A549 (cell line): ENCODE measurements around the gene LRATD1. TPM values are rescaled to one million over a fixed set of nuclear protein-coding genes. Genes with fewer than 3 reads are reported as not detected.

ENCODE experiments used
- ATAC-seq, 2 experiments: fragments of 200-7000 bp in 1 of 2; fragments of >200 bp in 1 of 2; cut with Nextera tagmentation in 1 of 2; cut with Tn5 transposase in 1 of 2; 3 replicates each; pipeline versions ENCODE4 v1.8.0 to v1.9.1; 2018 to 2020; ENCODE audit warnings: mild to moderate bottlenecking in 1 of 2, moderate library complexity in 1 of 2
- CTCF ChIA-PET: fragments of 300-600 bp; sonication (Branson Sonifier 250); formaldehyde crosslinking; extraction: SDS; loops from one replicate; lab custom pipeline; 2021; ENCODE audit warnings: antibody characterized with exemption, inconsistent platforms; lab: Yijun Ruan, JAX
- POLR2A ChIA-PET: fragments of 350-600 bp; formaldehyde crosslinking; extraction: SDS; loops from one replicate; lab custom pipeline; 2021; ENCODE audit warnings: antibody characterized with exemption, inconsistent platforms; lab: Yijun Ruan, JAX
- DNase-seq, 2 experiments: peaks; one replicate each; pipeline versions ENCODE4 v3.0.0 to v3.0.0-alpha.2; 2011 to 2016; ENCODE audit warnings: low read depth in 1 of 2, low spot score in 1 of 2
- FAIRE-seq: peaks from 2 replicates; lab custom pipeline; 2011; peaks lifted over from hg19 to GRCh38; lab: Jason Lieb, UNC
- H3K27ac ChIP-seq, 2 experiments: fragments of >200 bp; sonication (Bioruptor Twin); formaldehyde crosslinking; 3 replicates each; pipeline ENCODE4 v1.5.1; 2016 to 2017
- H3K4me1 ChIP-seq: fragments of >200 bp; sonication (Bioruptor Twin); formaldehyde crosslinking; 3 replicates; pipeline ENCODE4 v1.6.1; 2016
- H3K4me2 ChIP-seq: fragments of >200 bp; sonication (Bioruptor Twin); formaldehyde crosslinking; 3 replicates; pipeline ENCODE4 v1.6.1; 2016
- H3K4me3 ChIP-seq: fragments of >200 bp; sonication (Bioruptor Twin); formaldehyde crosslinking; 3 replicates; pipeline ENCODE4 v1.5.1; 2016
- H3K9me3 ChIP-seq: fragments of >200 bp; sonication (Bioruptor Twin); formaldehyde crosslinking; 3 replicates; pipeline ENCODE4 v1.6.1; 2016
- ATOH8 ChIP-seq: fragments of 250-450 bp; sonication (Bioruptor Pico); IDR thresholded peaks from 2 replicates; pipeline ENCODE4 v1.5.0; 2020; ENCODE audit warnings: low read depth, mild to moderate bottlenecking, moderate library complexity
- BHLHE40 ChIP-seq: IDR thresholded peaks from 2 replicates; pipeline ENCODE4 v1.6.1; 2012; ENCODE audit warnings: low read depth, low read length, inconsistent platforms
- CBX2 ChIP-seq: fragments of 200-600 bp; sonication (generic); IDR thresholded peaks from 2 replicates; pipeline ENCODE4 v1.6.1; 2016; ENCODE audit warnings: low read depth, mild to moderate bottlenecking, borderline replicate concordance
- CHD2 ChIP-seq: fragments of 150-350 bp; IDR thresholded peaks from 2 replicates; pipeline ENCODE4 v1.6.1; 2014; ENCODE audit warnings: low read length; ENCODE audit not compliant: partially characterized antibody
- CHD4 ChIP-seq: fragments of 200-600 bp; sonication (generic); IDR thresholded peaks from 2 replicates; pipeline ENCODE4 v1.6.1; 2016; ENCODE audit warnings: antibody characterized with exemption, mild to moderate bottlenecking, borderline replicate concordance
- CTCF ChIP-seq: fragments of >200 bp; sonication (Bioruptor Twin); formaldehyde crosslinking; IDR thresholded peaks from 3 replicates; pipeline ENCODE4 v1.5.1; 2016
- EHMT2 ChIP-seq: fragments of 200-600 bp; sonication (generic); IDR thresholded peaks from 2 replicates; pipeline ENCODE4 v1.6.1; 2016; ENCODE audit warnings: antibody characterized with exemption, low read depth, mild to moderate bottlenecking, moderate library complexity
- ELK1 ChIP-seq: fragments of 150-350 bp; IDR thresholded peaks from 2 replicates; pipeline ENCODE4 v1.6.1; 2014; ENCODE audit warnings: low read depth, mild to moderate bottlenecking, low read length
- ESRRA ChIP-seq: fragments of 150-350 bp; IDR thresholded peaks from 2 replicates; pipeline ENCODE4 v1.6.1; 2014; ENCODE audit warnings: mild to moderate bottlenecking, low read length, borderline replicate concordance
- FOSL2 ChIP-seq, 2 experiments: fragments of 450-650 bp in 1 of 2; fragments of >200 bp in 1 of 2; sonication (Bioruptor Twin) in 1 of 2; formaldehyde crosslinking; IDR thresholded peaks; 2 replicates each; pipeline versions ENCODE4 v1.5.0 to v1.6.1; 2016 to 2020; ENCODE audit warnings: mild to moderate bottlenecking in 1 of 2, moderate library complexity in 1 of 2
- HOXA7 ChIP-seq: fragments of 250-450 bp; sonication (Bioruptor Pico); IDR thresholded peaks from 2 replicates; pipeline ENCODE4 v1.5.0; 2020; ENCODE audit warnings: mild to moderate bottlenecking, moderate library complexity
- MAFK ChIP-seq: fragments of 450-650 bp; IDR thresholded peaks from 2 replicates; pipeline ENCODE4 v1.6.1; 2014; ENCODE audit not compliant: partially characterized antibody
- MAX ChIP-seq: IDR thresholded peaks from 2 replicates; pipeline ENCODE4 v1.6.1; 2012
- MAZ ChIP-seq: fragments of 150-350 bp; IDR thresholded peaks from 2 replicates; pipeline ENCODE4 v1.6.1; 2014; ENCODE audit warnings: antibody characterized with exemption, low read depth, low read length, borderline replicate concordance
- NFE2L2 ChIP-seq: fragments of 150-350 bp; conservative IDR thresholded peaks from 2 replicates; pipeline ENCODE4 v1.6.1; 2014; ENCODE audit warnings: low read length
- NPAS2 ChIP-seq: fragments of 250-450 bp; sonication (Bioruptor Pico); IDR thresholded peaks from 2 replicates; pipeline ENCODE4 v1.8.0; 2022; ENCODE audit warnings: mild to moderate bottlenecking, moderate library complexity, borderline replicate concordance
- POLR2A ChIP-seq: IDR thresholded peaks from 2 replicates; pipeline ENCODE4 v1.6.1; 2012; ENCODE audit warnings: mild to moderate bottlenecking, low read length
- RARB ChIP-seq: fragments of 250-450 bp; sonication (Bioruptor Pico); IDR thresholded peaks from 2 replicates; pipeline ENCODE4 v1.8.0; 2021; ENCODE audit warnings: mild to moderate bottlenecking, moderate library complexity
- RCOR1 ChIP-seq: fragments of 150-350 bp; IDR thresholded peaks from 2 replicates; pipeline ENCODE4 v1.6.1; 2014; ENCODE audit warnings: antibody characterized with exemption, low read length, low read depth
- RFX5 ChIP-seq: fragments of 450-650 bp; IDR thresholded peaks from 2 replicates; pipeline ENCODE4 v1.7.1; 2014; ENCODE audit warnings: antibody characterized with exemption, mild to moderate bottlenecking, moderate library complexity
- TP53 ChIP-seq: fragments of 250-450 bp; sonication (Bioruptor Pico); IDR thresholded peaks from 2 replicates; pipeline ENCODE4 v1.5.0; 2021; ENCODE audit warnings: mild to moderate bottlenecking, moderate library complexity
- ZFP36 ChIP-seq: fragments of 450-650 bp; IDR thresholded peaks from 2 replicates; pipeline ENCODE4 v1.6.1; 2014; ENCODE audit warnings: borderline replicate concordance; ENCODE audit not compliant: partially characterized antibody
- WGBS: methylation state at CpG from one replicate; pipeline ENCODE4 v1.1.6; 2017; ENCODE audit errors: missing lambda C conversion rate; 5-methylcytosine and 5-hydroxymethylcytosine counted together
- polyA plus RNA-seq, 4 experiments: library from polyadenylated mRNA; depleted of rRNA in 3 of 4; stranded (reverse); fragments of >200 nt; fragmentation: RNase III in 1 of 4; extraction: RNeasy Plus Mini Kit Qiagen cat#74134 plus additional on column Dnase treatment in 1 of 4; gene quantifications; 2 replicates in 3 of 4; 3 replicates in 1 of 4; pipeline ENCODE4 v1.2.3, GENCODE V29; 2011 to 2017

LRATD1 gene
- polyA plus RNA-seq, 2 of the 4 experiments (the other 2 are of a cell fraction) = 0.05 TPM; not detected in 1

GRCh38 chr2:14626873-14627272, 5.6 kb upstream of the LRATD1 start:
- ATAC-seq = no peak
- H3K4me3 ChIP-seq = no peak overlapping the region
- WGBS = under 1% methylated on average over 3 of the region's 3 CpGs
- POLR2A ChIA-PET = no interaction called here
- no peak for FAIRE-seq
- H3K9me3 ChIP-seq = no peaks in the 10 kb centered on the region
- no peaks in the 10 kb centered on the region for H3K4me1 ChIP-seq
- no peak overlapping the region for H3K27ac ChIP-seq
- CTCF ChIA-PET = interaction anchor here (1.0 to 4.8 kb wide), 2 partner anchors 8 to 31 kb away, joined by 3 to 21 read pairs; no protein-coding TSS in a partner anchor
- no peak for TF ChIP-seq NPAS2 (CRISPR knock-in tag)
- TF ChIP-seq CHD2 = no peak
- no peak for TF ChIP-seq RCOR1
- TF ChIP-seq MAFK = no peak
- no peak for TF ChIP-seq MAZ
- TF ChIP-seq FOSL2 (IDR thresholded peaks at IDR 0.05) = no peak
- no peak for TF ChIP-seq FOSL2 (CRISPR knock-in tag; IDR thresholded peaks at IDR 0.05)
- no peak for TF ChIP-seq CTCF
- TF ChIP-seq BHLHE40 = no peak
- no peak for TF ChIP-seq MAX
- no peak for TF ChIP-seq ZFP36
- TF ChIP-seq NFE2L2 = no peak
- no peak for TF ChIP-seq RFX5
- DNase-seq = no peak
- H3K4me2 ChIP-seq = no peak overlapping the region

GRCh38 chr2:14628901-14629300, 3.6 kb upstream of the LRATD1 start:
- POLR2A ChIA-PET = no interaction called here
- TF ChIP-seq RARB (CRISPR knock-in tag) = no peak
- TF ChIP-seq CHD4 = no peak
- no peak for TF ChIP-seq POLR2A
- TF ChIP-seq EHMT2 = no peak
- no peak for TF ChIP-seq ATOH8 (CRISPR knock-in tag)
- no peak for TF ChIP-seq CHD2
- TF ChIP-seq NFE2L2 = no peak
- no peak for TF ChIP-seq MAX
- no peak for TF ChIP-seq CBX2
- TF ChIP-seq BHLHE40 = no peak
- no peak for TF ChIP-seq ESRRA
- no peak for TF ChIP-seq TP53 (CRISPR knock-in tag)
- no peak for TF ChIP-seq ELK1
- no peak for TF ChIP-seq HOXA7 (CRISPR knock-in tag)
- no peak for FAIRE-seq
- Histone ChIP-seq H3K27ac (no peak overlapping the region), H3K4me1 (peaks cover under 1% of the 10 kb centered on the region; the same call in 1 of the 3 replicates), H3K4me2 (no peak overlapping the region), H3K9me3 (no peaks in the 10 kb centered on the region), H3K4me3 (no peak overlapping the region)
- ATAC-seq = no peak
- CTCF ChIA-PET = no interaction called here
- WGBS = 3% methylated on average over 2 of the region's 2 CpGs
- no peak for DNase-seq
